Ramos (cell line): Measurements from ENCODE around the gene OR4X2.

Experiments
- in situ Hi-C: fragments of 300-500 bp; cut with MboI; formaldehyde crosslinking; loops from one replicate; pipeline ENCODE4 v1.14.3; 2022; ENCODE audit warnings: low sequenced_read_pairs; ENCODE audit not compliant: unreplicated experiment

The OR4X2 gene, protein sequence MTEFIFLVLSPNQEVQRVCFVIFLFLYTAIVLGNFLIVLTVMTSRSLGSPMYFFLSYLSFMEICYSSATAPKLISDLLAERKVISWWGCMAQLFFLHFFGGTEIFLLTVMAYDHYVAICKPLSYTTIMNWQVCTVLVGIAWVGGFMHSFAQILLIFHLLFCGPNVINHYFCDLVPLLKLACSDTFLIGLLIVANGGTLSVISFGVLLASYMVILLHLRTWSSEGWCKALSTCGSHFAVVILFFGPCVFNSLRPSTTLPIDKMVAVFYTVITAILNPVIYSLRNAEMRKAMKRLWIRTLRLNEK

GRCh38 chr11:48244804-48245203 is at the start of gene OR4X2:
OR4X2 (plus strand) TSS chr11:48245104; CDS start chr11:48245104, 0 bp downstream.
- in situ Hi-C loops = loop anchor here (25.0 kb wide), 1 partner anchor 108 kb away; no protein-coding TSS in a partner anchor

DNA sequence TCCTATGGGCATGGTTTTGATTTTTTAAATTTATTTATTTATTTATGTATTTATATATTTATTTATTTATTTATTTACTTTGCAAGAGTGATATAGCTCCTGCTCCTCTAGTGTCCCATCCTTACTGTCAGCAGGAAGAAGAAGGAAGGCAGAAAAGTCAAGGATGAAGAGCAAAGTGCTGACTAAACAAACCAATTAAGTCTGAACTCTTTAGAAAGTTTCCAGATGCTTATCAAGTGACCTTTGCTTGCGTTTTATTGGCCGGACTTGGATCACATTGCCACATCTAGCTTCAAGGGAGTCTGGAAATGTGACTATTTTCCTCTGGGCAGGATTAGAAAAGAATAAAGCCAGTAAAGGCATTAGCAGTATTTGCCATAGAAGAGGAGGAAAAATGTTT is 37.0 kb upstream of the OR4X2 start:
- in situ Hi-C loops = no loop called here

GRCh38 chr11:48210052-48210451 is 34.9 kb upstream of the OR4X2 start:
- in situ Hi-C loops = no loop called here

GRCh38 chr11:48216510-48216909 is 28.4 kb upstream of the OR4X2 start, which contains the start of gene OR4B1:
OR4B1 (plus strand) TSS chr11:48216810; CDS start chr11:48216810, 0 bp downstream.
- in situ Hi-C loops = no loop called here

DNA sequence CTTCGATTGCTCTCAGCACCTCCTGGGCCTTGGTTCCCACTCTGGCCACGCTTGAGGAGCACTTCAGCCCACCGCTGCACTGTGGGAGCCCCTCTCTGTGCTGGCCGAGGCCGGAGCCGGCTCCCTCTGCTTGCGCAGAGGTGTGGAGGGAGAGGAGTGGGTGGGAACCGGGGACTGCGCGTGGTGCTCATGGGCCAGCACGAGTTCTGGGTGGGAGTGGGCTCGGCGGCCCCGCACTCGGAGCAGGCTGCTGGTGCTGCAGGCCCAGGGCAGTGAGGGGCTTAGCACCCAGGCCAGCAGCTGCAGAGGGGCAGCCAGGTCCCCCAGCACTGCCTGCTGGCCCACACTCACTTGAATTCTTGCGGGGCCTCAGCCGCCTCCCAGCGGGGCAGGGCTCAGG is 16.1 kb upstream of the OR4X2 start:
- in situ Hi-C loops = loop anchor here (25.0 kb wide), 1 partner anchor 91 kb away; no protein-coding TSS in a partner anchor

- in situ Hi-C loops = loop anchor here (25.0 kb wide), 1 partner anchor 93 kb away; no protein-coding TSS in a partner anchor
These were observed 14.8 kb upstream of the OR4X2 start for GRCh38 chr11:48230057-48230456.

- in situ Hi-C loops = loop anchor here (25.0 kb wide), 1 partner anchor 100 kb away; no protein-coding TSS in a partner anchor
These were observed 7.2 kb upstream of the OR4X2 start for GRCh38 chr11:48237727-48238126.

GRCh38 chr11:48242501-48242900 is 2.4 kb upstream of the OR4X2 start:
- in situ Hi-C loops = loop anchor here (25.0 kb wide), 1 partner anchor 105 kb away; no protein-coding TSS in a partner anchor

DNA sequence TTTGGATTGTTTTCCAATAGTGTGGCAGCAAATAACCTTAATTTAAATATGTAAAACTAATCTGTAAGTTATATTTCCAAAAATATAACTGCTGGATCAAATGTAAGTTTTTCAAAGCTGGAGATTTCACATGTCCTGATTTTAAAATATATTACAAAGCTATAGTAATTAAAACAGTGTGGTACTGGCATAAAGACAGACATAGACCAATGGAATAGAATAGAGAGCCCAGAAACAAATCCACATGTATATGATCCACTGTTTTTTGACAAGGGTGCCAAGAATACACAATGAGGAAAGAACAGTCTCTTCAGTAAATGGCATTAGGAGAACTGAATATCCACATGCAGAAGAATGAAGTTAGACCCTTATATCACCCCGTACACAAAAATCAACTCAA is 4.0 kb downstream of the OR4X2 start:
- in situ Hi-C loops = loop anchor here (25.0 kb wide), 1 partner anchor 112 kb away; no protein-coding TSS in a partner anchor

DNA sequence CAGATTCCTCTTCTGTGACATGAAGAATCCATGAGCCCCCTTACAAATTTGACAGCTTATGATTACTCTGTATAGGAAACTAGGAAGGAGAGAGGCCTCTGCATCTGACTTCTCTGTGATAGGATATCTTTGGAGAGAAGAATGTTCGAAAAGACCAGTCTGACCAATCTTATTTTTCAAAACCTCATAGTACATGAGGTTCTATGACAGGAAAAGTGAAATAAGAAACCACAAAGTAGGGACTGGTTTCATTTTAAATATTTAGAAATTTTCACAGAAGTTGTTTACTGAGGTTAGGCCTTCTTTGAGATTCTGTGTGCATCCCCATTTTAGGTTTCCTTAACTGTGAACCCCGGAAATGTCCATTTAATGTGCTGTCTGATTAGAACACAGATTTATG is 16.7 kb downstream of the OR4X2 start:
- in situ Hi-C loops = no loop called here

GRCh38 chr11:48263423-48263911 is 18.6 kb downstream of the OR4X2 start, which contains the start of gene OR4X1:
OR4X1 (plus strand) TSS chr11:48263861; CDS start chr11:48263861, 0 bp downstream.
- in situ Hi-C loops = no loop called here

DNA sequence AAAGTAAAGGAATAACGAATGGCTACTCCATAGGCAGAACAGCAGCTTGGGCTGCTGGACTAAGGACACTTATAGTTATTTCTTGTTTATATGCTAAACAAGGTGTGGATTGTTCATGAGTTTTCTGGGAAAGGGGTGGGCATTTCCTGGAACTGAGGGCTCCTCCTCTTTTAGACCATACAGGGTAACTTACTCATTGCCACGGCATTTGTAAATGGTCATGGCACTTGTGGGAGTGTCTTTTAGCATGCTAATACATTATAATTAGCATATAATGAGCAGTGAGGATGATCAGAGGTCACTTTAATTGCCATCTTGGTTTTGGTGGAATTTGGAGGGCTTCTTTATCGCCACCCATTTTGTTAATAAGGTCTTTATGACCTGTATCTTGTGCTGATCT is 25.7 kb downstream of the OR4X2 start:
- in situ Hi-C loops = no loop called here

GRCh38 chr11:48272606-48273005 is 27.7 kb downstream of the OR4X2 start:
- in situ Hi-C loops = no loop called here
